Activated CD4-positive, alpha-beta T cell treated with anti-CD3 and anti-CD28 coated beads for 1 hour (primary cell): Measurements from ENCODE around the gene PXDN.
"Not testable (repeated sequence)": the region's sequence is repeated elsewhere in the genome, so short reads cannot be mapped to it uniquely, and the experiment has no call there.

Source experiments
- DNase-seq: peaks from one replicate; pipeline ENCODE4 v3.0.0-alpha.2; 2020

PXDN gene

GRCh38 chr2:1740716-1741589 is 3.4 kb downstream of the PXDN start:
- no peak for DNase-seq

- no peak for DNase-seq
These were observed 4.2 kb downstream of the PXDN start for GRCh38 chr2:1739961-1740715.

GRCh38 chr2:1739322-1739957 is 4.9 kb downstream of the PXDN start:
- no peak for DNase-seq

- no peak for DNase-seq
These were observed 5.5 kb downstream of the PXDN start for GRCh38 chr2:1738646-1739302.

GRCh38 chr2:1738163-1738562 is 6.2 kb downstream of the PXDN start:
- no peak for DNase-seq

GRCh38 chr2:1736997-1737480 is 7.3 kb downstream of the PXDN start:
- no peak for DNase-seq

GRCh38 chr2:1736045-1736444 is 8.3 kb downstream of the PXDN start:
- DNase-seq = no peak

GRCh38 chr2:1733298-1733697 is 11.0 kb downstream of the PXDN start:
- DNase-seq = not testable (repeated sequence)

- DNase-seq = no peak
These were observed 12.1 kb downstream of the PXDN start for GRCh38 chr2:1731963-1732768.

- no peak for DNase-seq
These were observed 12.8 kb downstream of the PXDN start for GRCh38 chr2:1731447-1731962.

GRCh38 chr2:1730015-1730927 is 14.0 kb downstream of the PXDN start:
- no peak for DNase-seq

GRCh38 chr2:1729242-1729641 is 15.1 kb downstream of the PXDN start:
- no peak for DNase-seq

GRCh38 chr2:1728821-1729220 is 15.5 kb downstream of the PXDN start:
- DNase-seq = no peak

GRCh38 chr2:1727796-1728474 is 16.4 kb downstream of the PXDN start:
- no peak for DNase-seq

GRCh38 chr2:1727101-1727771 is 17.1 kb downstream of the PXDN start:
- DNase-seq = no peak

- no peak for DNase-seq
These were observed 17.8 kb downstream of the PXDN start for GRCh38 chr2:1726558-1726957.

- DNase-seq = not testable (repeated sequence)
These were observed 20.0 kb downstream of the PXDN start for GRCh38 chr2:1724351-1724750.

- DNase-seq = no peak
These were observed 20.8 kb downstream of the PXDN start for GRCh38 chr2:1723397-1724042.

GRCh38 chr2:1722692-1723091 is 21.6 kb downstream of the PXDN start:
- no peak for DNase-seq
